ENCODE measurements around the gene CHD1.
"Not testable (repeated sequence)": the region's sequence is repeated elsewhere in the genome, so short reads cannot be mapped to it uniquely, and the experiment has no call there.

CHD1 gene

DNA sequence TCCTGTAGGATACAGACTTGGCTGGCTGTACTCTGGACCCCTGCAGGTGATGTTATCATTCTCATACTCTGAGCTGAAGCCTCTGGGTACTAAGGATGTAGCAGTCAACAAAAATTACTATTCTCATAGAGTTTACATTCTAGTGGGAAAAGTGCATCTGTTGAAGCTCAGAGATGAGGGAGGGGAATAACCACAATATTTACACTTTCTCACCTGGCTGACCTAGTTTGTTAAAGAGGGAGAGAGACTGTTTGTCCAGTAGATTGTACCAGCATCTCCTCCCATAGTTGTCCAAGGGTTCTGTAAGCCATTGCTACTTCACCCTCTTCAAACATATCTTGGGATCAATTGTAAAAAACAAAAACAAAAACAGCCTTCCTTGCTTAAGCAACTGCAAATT, 33.8 kb upstream of the CHD1 start:
- Histone ChIP-seq H3K27me3 (ENCODE audit: control insufficient read depth in 5 of 5, insufficient read depth in 4 of 5, low read length in 5 of 5) (no peaks in the 10 kb centered on the region), H3K27ac (ENCODE audit: low read depth, low read length) (no peak overlapping the region), H3K4me3 (ENCODE audit: low read depth in 1 of 5, low read length in 5 of 5) (no peak overlapping the region), H3K36me3 (ENCODE audit: control insufficient read depth in 5 of 5, insufficient read depth in 5 of 5, low read length in 5 of 5) (no peaks in the 10 kb centered on the region), H3K9ac (ENCODE audit: low read length in 5 of 5) (no peak overlapping the region), H3K9me3 (ENCODE audit: control insufficient read depth in 5 of 5, low read length in 5 of 5) (peaks cover 0 to 5% (median 2%) of the 10 kb centered on the region in 5 donors), H3K4me1 (ENCODE audit: control insufficient read depth in 5 of 5, insufficient read depth in 5 of 5, low read length in 5 of 5) (no peaks in the 10 kb centered on the region)

DNA sequence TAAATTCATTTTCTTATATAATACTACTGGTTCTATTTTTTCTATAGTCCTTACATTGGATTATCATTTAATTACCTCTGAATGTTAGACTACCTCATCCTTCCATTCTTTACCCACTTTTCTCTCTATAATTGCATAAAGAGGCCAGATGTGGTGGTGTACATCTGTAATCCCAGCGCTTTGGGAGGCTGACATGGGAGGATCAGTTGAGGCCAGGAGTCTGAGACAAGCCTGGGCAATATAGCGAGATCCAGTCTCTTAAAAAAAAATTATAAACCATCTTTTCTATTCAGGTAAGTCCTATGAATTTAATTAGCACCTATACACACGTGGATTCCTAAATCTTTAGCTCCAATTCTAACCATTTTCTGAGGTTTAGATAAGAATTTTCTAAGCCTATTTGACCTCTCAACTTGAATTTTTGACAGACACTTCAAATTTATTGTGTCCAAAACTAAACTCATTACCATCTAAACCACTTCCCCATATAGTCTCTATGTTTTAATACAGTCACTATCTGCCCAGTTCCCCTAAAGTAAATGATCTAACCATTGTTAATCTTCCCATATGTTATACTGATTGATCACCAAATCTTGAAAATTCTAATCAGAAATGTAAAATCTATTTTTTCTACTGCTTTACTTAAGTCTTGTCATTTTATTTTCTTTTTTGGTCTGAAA, 33.0 kb upstream of the CHD1 start:
- no peak overlapping the region for H3K27ac ChIP-seq (ENCODE audit: low read depth, low read length)
- no peaks in the 10 kb centered on the region for H3K27me3 ChIP-seq (ENCODE audit: control insufficient read depth in 5 of 5, insufficient read depth in 4 of 5, low read length in 5 of 5)
- H3K4me1 ChIP-seq (ENCODE audit: control insufficient read depth in 5 of 5, insufficient read depth in 5 of 5, low read length in 5 of 5), result peaks cover 0 to 5% (median 0%) of the 10 kb centered on the region in 5 donors
- H3K36me3 ChIP-seq (ENCODE audit: control insufficient read depth in 5 of 5, insufficient read depth in 5 of 5, low read length in 5 of 5), result no peaks in the 10 kb centered on the region
- peaks cover 0 to 5% (median 1%) of the 10 kb centered on the region in 5 donors for H3K9me3 ChIP-seq (ENCODE audit: control insufficient read depth in 5 of 5, low read length in 5 of 5)
- no peak overlapping the region for H3K4me3 ChIP-seq (ENCODE audit: low read depth in 1 of 5, low read length in 5 of 5)
- H3K9ac ChIP-seq (ENCODE audit: low read length in 5 of 5), result no peak overlapping the region

DNA sequence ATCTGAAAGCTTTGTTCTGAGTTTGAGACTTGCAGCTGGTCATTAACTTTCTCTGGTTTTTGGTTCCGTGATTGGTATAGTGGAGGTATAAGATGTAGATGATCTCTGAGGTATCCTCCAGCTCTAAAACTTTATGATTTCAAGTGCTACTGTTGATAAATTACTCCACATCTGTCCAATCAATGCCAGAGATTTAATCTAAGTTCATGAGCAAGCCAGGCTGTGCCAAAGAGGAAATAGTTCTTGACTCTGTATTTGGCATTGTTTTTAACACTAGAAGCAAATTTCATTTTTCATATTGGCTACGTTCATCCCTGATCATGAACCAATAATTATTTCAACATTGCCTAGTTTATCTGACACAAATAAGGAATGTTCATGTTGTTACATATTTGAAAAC, 28.5 kb upstream of the CHD1 start:
- H3K9me3 ChIP-seq (ENCODE audit: control insufficient read depth in 5 of 5, low read length in 5 of 5), result no peaks in the 10 kb centered on the region
- H3K9ac ChIP-seq (ENCODE audit: low read length in 5 of 5), result no peak overlapping the region
- H3K36me3 ChIP-seq (ENCODE audit: control insufficient read depth in 5 of 5, insufficient read depth in 5 of 5, low read length in 5 of 5), result no peaks in the 10 kb centered on the region
- H3K27me3 ChIP-seq (ENCODE audit: control insufficient read depth in 5 of 5, insufficient read depth in 4 of 5, low read length in 5 of 5), result no peaks in the 10 kb centered on the region
- H3K4me1 ChIP-seq (ENCODE audit: control insufficient read depth in 5 of 5, insufficient read depth in 5 of 5, low read length in 5 of 5), result peaks cover 0 to 5% (median 0%) of the 10 kb centered on the region in 5 donors
- H3K4me3 ChIP-seq (ENCODE audit: low read depth in 1 of 5, low read length in 5 of 5), result no peak overlapping the region
- H3K27ac ChIP-seq (ENCODE audit: low read depth, low read length), result no peak overlapping the region

GRCh38 chr5:98955888-98956287, 27.1 kb upstream of the CHD1 start:
- H3K27ac ChIP-seq (ENCODE audit: low read depth, low read length); H3K27me3 ChIP-seq (ENCODE audit: control insufficient read depth in 5 of 5, insufficient read depth in 4 of 5, low read length in 5 of 5); H3K4me1 ChIP-seq (ENCODE audit: control insufficient read depth in 5 of 5, insufficient read depth in 5 of 5, low read length in 5 of 5); H3K36me3 ChIP-seq (ENCODE audit: control insufficient read depth in 5 of 5, insufficient read depth in 5 of 5, low read length in 5 of 5); H3K4me3 ChIP-seq (ENCODE audit: low read depth in 1 of 5, low read length in 5 of 5); H3K9me3 ChIP-seq (ENCODE audit: control insufficient read depth in 5 of 5, low read length in 5 of 5); H3K9ac ChIP-seq (ENCODE audit: low read length in 5 of 5): not testable (repeated sequence)

DNA sequence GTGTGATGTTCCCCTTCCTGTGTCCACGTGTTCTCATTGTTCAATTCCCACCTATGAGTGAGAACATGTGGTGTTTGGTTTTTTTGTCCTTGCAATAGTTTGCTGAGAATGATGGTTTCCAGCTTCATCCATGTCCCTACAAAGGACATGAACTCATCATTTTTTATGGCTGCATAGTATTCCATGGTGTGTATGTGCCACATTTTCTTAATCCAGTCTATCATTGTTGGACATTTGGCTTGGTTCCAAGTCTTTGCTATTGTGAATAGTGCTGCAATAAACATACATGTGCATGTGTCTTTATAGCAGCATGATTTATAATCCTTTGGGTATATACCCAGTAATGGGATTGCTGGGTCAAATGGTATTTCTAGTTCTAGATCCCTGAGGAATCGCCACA, 26.7 kb upstream of the CHD1 start:
- not testable (repeated sequence) for H3K36me3 ChIP-seq (ENCODE audit: control insufficient read depth in 5 of 5, insufficient read depth in 5 of 5, low read length in 5 of 5); H3K4me3 ChIP-seq (ENCODE audit: low read depth in 1 of 5, low read length in 5 of 5); H3K4me1 ChIP-seq (ENCODE audit: control insufficient read depth in 5 of 5, insufficient read depth in 5 of 5, low read length in 5 of 5); H3K27me3 ChIP-seq (ENCODE audit: control insufficient read depth in 5 of 5, insufficient read depth in 4 of 5, low read length in 5 of 5); H3K9ac ChIP-seq (ENCODE audit: low read length in 5 of 5); H3K9me3 ChIP-seq (ENCODE audit: control insufficient read depth in 5 of 5, low read length in 5 of 5); H3K27ac ChIP-seq (ENCODE audit: low read depth, low read length)

- no peak overlapping the region for H3K27ac ChIP-seq (ENCODE audit: low read depth, low read length)
- peaks cover 0 to 5% (median 0%) of the 10 kb centered on the region in 5 donors for H3K4me1 ChIP-seq (ENCODE audit: control insufficient read depth in 5 of 5, insufficient read depth in 5 of 5, low read length in 5 of 5)
- H3K27me3 ChIP-seq (ENCODE audit: control insufficient read depth in 5 of 5, insufficient read depth in 4 of 5, low read length in 5 of 5), result no peaks in the 10 kb centered on the region
- no peaks in the 10 kb centered on the region for H3K9me3 ChIP-seq (ENCODE audit: control insufficient read depth in 5 of 5, low read length in 5 of 5)
- no peaks in the 10 kb centered on the region for H3K36me3 ChIP-seq (ENCODE audit: control insufficient read depth in 5 of 5, insufficient read depth in 5 of 5, low read length in 5 of 5)
- H3K9ac ChIP-seq (ENCODE audit: low read length in 5 of 5), result no peak overlapping the region
- H3K4me3 ChIP-seq (ENCODE audit: low read depth in 1 of 5, low read length in 5 of 5), result no peak overlapping the region
Observed at GRCh38 chr5:98954392-98955028, 25.7 kb upstream of the CHD1 start.

GRCh38 chr5:98942847-98943246, 14.0 kb upstream of the CHD1 start:
- no peaks in the 10 kb centered on the region for H3K36me3 ChIP-seq (ENCODE audit: control insufficient read depth in 5 of 5, insufficient read depth in 5 of 5, low read length in 5 of 5)

GRCh38 chr5:98941131-98941883, 12.5 kb upstream of the CHD1 start:
- Histone ChIP-seq H3K27ac (ENCODE audit: low read depth, low read length) (no peak overlapping the region), H3K4me1 (ENCODE audit: control insufficient read depth in 5 of 5, insufficient read depth in 5 of 5, low read length in 5 of 5) (peaks cover 0 to 33% (median 14%) of the 10 kb centered on the region in 5 donors), H3K4me3 (ENCODE audit: low read depth in 1 of 5, low read length in 5 of 5) (no peak overlapping the region)

More at GRCh38 chr5:98942847-98943246, 14.0 kb upstream of the CHD1 start:
- Histone ChIP-seq H3K4me3 (ENCODE audit: low read depth in 1 of 5, low read length in 5 of 5) (no peak overlapping the region), H3K9ac (ENCODE audit: low read length in 5 of 5) (no peak overlapping the region), H3K27me3 (ENCODE audit: control insufficient read depth in 5 of 5, insufficient read depth in 4 of 5, low read length in 5 of 5) (no peaks in the 10 kb centered on the region), H3K9me3 (ENCODE audit: control insufficient read depth in 5 of 5, low read length in 5 of 5) (no peaks in the 10 kb centered on the region), H3K4me1 (ENCODE audit: control insufficient read depth in 5 of 5, insufficient read depth in 5 of 5, low read length in 5 of 5) (peaks cover 0 to 33% (median 17%) of the 10 kb centered on the region in 5 donors), H3K27ac (ENCODE audit: low read depth, low read length) (no peak overlapping the region)

GRCh38 chr5:98940581-98940980, 11.8 kb upstream of the CHD1 start:
- no peak overlapping the region for H3K27ac ChIP-seq (ENCODE audit: low read depth, low read length)

More at GRCh38 chr5:98941131-98941883, 12.5 kb upstream of the CHD1 start:
- no peaks in the 10 kb centered on the region for H3K9me3 ChIP-seq (ENCODE audit: control insufficient read depth in 5 of 5, low read length in 5 of 5)
- H3K36me3 ChIP-seq (ENCODE audit: control insufficient read depth in 5 of 5, insufficient read depth in 5 of 5, low read length in 5 of 5), result no peaks in the 10 kb centered on the region
- no peaks in the 10 kb centered on the region for H3K27me3 ChIP-seq (ENCODE audit: control insufficient read depth in 5 of 5, insufficient read depth in 4 of 5, low read length in 5 of 5)
- H3K9ac ChIP-seq (ENCODE audit: low read length in 5 of 5), result no peak overlapping the region

DNA sequence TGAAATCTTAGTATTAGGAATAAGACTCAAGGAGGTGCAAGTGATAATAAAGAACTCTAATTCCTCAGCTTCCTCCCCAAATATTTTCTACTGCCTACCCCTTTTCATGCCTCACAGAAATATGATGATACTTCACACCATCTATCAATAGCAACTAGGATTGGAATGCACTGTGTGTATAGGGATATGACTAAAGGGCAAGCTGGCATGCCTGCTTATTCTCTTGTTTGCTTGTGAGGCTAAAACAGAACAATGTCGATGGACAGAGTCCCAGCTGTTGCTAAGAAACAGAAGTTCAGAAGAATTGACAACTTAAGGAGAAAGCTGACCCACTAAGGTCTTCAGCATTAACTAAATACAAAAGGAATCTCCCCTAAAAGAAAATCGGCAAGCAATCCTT, 9.7 kb upstream of the CHD1 start:
- Histone ChIP-seq H3K9me3 (ENCODE audit: control insufficient read depth in 5 of 5, low read length in 5 of 5) (no peaks in the 10 kb centered on the region), H3K9ac (ENCODE audit: low read length in 5 of 5) (no peak overlapping the region), H3K4me3 (ENCODE audit: low read depth in 1 of 5, low read length in 5 of 5) (no peak overlapping the region), H3K4me1 (ENCODE audit: control insufficient read depth in 5 of 5, insufficient read depth in 5 of 5, low read length in 5 of 5) (peaks cover 0 to 33% (median 17%) of the 10 kb centered on the region in 5 donors), H3K27ac (ENCODE audit: low read depth, low read length) (no peak overlapping the region), H3K36me3 (ENCODE audit: control insufficient read depth in 5 of 5, insufficient read depth in 5 of 5, low read length in 5 of 5) (no peaks in the 10 kb centered on the region), H3K27me3 (ENCODE audit: control insufficient read depth in 5 of 5, insufficient read depth in 4 of 5, low read length in 5 of 5) (no peaks in the 10 kb centered on the region)

More at GRCh38 chr5:98940581-98940980, 11.8 kb upstream of the CHD1 start:
- no peaks in the 10 kb centered on the region for H3K36me3 ChIP-seq (ENCODE audit: control insufficient read depth in 5 of 5, insufficient read depth in 5 of 5, low read length in 5 of 5)
- peaks cover 0 to 33% (median 14%) of the 10 kb centered on the region in 5 donors for H3K4me1 ChIP-seq (ENCODE audit: control insufficient read depth in 5 of 5, insufficient read depth in 5 of 5, low read length in 5 of 5)
- no peak overlapping the region for H3K9ac ChIP-seq (ENCODE audit: low read length in 5 of 5)
- H3K27me3 ChIP-seq (ENCODE audit: control insufficient read depth in 5 of 5, insufficient read depth in 4 of 5, low read length in 5 of 5), result no peaks in the 10 kb centered on the region
- H3K9me3 ChIP-seq (ENCODE audit: control insufficient read depth in 5 of 5, low read length in 5 of 5), result no peaks in the 10 kb centered on the region
- no peak overlapping the region for H3K4me3 ChIP-seq (ENCODE audit: low read depth in 1 of 5, low read length in 5 of 5)
